Measurements from ENCODE around the gene UGT2B7. TPM values are rescaled to one million over a fixed set of nuclear protein-coding genes. Genes with fewer than 3 reads are reported as not detected.

The UGT2B7 gene
- total and polyA plus RNA-seq, 2 of the 13 experiments (the other 11 are each of a cell fraction or from before 2014, with no cell fraction given): 26.8 to 41.8 TPM

DNA sequence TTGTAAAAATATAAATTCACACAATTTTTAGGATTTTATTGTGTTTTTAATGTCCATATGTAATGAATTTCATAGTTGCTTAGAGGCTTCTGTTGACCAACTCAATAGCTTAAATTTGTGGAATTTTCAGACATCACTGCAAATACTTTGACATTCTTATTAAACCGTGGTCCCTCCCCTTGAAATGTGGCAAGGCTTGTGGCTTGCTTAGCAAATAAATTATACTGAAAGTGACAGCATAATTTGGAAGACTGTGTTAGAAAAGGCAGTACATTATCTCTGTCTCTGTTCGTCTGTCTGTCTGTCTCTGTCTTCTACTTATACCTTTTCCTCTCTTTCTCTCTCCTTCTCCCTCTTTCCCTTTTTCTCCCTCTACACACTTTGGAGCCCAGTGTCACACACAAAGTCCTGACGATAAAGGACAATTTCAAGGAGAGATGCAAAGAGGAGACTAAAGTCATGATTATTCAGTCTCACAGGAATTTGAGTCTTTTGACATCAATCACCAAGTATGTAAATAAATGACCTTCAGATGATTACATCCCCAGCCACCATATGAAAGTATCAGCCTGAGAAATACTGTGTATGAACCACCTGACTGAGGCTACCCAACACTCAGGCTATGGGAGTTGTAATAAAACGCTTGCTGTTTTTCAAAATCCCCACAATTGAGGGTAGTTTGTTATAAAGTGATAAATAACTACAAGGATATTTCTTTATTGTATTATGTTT is 21.0 kb upstream of the UGT2B7 start (continued):
- TF ChIP-seq, protein P1, sequence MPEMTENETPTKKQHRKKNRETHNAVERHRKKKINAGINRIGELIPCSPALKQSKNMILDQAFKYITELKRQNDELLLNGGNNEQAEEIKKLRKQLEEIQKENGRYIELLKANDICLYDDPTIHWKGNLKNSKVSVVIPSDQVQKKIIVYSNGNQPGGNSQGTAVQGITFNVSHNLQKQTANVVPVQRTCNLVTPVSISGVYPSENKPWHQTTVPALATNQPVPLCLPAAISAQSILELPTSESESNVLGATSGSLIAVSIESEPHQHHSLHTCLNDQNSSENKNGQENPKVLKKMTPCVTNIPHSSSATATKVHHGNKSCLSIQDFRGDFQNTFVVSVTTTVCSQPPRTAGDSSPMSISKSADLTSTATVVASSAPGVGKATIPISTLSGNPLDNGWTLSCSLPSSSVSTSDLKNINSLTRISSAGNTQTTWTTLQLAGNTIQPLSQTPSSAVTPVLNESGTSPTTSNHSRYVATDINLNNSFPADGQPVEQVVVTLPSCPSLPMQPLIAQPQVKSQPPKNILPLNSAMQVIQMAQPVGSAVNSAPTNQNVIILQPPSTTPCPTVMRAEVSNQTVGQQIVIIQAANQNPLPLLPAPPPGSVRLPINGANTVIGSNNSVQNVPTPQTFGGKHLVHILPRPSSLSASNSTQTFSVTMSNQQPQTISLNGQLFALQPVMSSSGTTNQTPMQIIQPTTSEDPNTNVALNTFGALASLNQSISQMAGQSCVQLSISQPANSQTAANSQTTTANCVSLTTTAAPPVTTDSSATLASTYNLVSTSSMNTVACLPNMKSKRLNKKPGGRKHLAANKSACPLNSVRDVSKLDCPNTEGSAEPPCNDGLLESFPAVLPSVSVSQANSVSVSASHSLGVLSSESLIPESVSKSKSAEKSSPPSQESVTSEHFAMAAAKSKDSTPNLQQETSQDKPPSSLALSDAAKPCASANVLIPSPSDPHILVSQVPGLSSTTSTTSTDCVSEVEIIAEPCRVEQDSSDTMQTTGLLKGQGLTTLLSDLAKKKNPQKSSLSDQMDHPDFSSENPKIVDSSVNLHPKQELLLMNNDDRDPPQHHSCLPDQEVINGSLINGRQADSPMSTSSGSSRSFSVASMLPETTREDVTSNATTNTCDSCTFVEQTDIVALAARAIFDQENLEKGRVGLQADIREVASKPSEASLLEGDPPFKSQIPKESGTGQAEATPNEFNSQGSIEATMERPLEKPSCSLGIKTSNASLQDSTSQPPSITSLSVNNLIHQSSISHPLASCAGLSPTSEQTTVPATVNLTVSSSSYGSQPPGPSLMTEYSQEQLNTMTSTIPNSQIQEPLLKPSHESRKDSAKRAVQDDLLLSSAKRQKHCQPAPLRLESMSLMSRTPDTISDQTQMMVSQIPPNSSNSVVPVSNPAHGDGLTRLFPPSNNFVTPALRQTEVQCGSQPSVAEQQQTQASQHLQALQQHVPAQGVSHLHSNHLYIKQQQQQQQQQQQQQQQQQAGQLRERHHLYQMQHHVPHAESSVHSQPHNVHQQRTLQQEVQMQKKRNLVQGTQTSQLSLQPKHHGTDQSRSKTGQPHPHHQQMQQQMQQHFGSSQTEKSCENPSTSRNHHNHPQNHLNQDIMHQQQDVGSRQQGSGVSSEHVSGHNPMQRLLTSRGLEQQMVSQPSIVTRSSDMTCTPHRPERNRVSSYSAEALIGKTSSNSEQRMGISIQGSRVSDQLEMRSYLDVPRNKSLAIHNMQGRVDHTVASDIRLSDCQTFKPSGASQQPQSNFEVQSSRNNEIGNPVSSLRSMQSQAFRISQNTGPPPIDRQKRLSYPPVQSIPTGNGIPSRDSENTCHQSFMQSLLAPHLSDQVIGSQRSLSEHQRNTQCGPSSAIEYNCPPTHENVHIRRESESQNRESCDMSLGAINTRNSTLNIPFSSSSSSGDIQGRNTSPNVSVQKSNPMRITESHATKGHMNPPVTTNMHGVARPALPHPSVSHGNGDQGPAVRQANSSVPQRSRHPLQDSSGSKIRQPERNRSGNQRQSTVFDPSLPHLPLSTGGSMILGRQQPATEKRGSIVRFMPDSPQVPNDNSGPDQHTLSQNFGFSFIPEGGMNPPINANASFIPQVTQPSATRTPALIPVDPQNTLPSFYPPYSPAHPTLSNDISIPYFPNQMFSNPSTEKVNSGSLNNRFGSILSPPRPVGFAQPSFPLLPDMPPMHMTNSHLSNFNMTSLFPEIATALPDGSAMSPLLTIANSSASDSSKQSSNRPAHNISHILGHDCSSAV (CRISPR knock-in tag; IDR thresholded peaks at IDR 0.05; ENCODE audit: borderline replicate concordance): no peak
- TF ChIP-seq PLSCR1 (CRISPR knock-in tag; IDR thresholded peaks at IDR 0.05; ENCODE audit: borderline replicate concordance) (no peak), ZNF781 (CRISPR knock-in tag; IDR thresholded peaks at IDR 0.05; ENCODE audit: borderline replicate concordance, not compliant biosample characterization) (no peak), ZNF292 (CRISPR knock-in tag; IDR thresholded peaks at IDR 0.05; ENCODE audit: borderline replicate concordance, low read depth) (no peak), ZNF773 (CRISPR knock-in tag; IDR thresholded peaks at IDR 0.05; ENCODE audit: borderline replicate concordance) (no peak), CENPX (CRISPR knock-in tag; IDR thresholded peaks at IDR 0.05) (no peak), EED (CRISPR knock-in tag; IDR thresholded peaks at IDR 0.05) (no peak), NKX3-1 (CRISPR knock-in tag; IDR thresholded peaks at IDR 0.05) (no peak), RFXANK (CRISPR knock-in tag; IDR thresholded peaks at IDR 0.05) (no peak), POLR2AphosphoS2 (IDR thresholded peaks at IDR 0.05; ENCODE audit: low read depth, low read length) (no peak), ZNF569 (CRISPR knock-in tag; IDR thresholded peaks at IDR 0.05; ENCODE audit: borderline replicate concordance) (no peak)
- TF ChIP-seq, protein P2, sequence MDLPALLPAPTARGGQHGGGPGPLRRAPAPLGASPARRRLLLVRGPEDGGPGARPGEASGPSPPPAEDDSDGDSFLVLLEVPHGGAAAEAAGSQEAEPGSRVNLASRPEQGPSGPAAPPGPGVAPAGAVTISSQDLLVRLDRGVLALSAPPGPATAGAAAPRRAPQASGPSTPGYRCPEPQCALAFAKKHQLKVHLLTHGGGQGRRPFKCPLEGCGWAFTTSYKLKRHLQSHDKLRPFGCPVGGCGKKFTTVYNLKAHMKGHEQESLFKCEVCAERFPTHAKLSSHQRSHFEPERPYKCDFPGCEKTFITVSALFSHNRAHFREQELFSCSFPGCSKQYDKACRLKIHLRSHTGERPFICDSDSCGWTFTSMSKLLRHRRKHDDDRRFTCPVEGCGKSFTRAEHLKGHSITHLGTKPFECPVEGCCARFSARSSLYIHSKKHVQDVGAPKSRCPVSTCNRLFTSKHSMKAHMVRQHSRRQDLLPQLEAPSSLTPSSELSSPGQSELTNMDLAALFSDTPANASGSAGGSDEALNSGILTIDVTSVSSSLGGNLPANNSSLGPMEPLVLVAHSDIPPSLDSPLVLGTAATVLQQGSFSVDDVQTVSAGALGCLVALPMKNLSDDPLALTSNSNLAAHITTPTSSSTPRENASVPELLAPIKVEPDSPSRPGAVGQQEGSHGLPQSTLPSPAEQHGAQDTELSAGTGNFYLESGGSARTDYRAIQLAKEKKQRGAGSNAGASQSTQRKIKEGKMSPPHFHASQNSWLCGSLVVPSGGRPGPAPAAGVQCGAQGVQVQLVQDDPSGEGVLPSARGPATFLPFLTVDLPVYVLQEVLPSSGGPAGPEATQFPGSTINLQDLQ (CRISPR knock-in tag; IDR thresholded peaks at IDR 0.05): no peak
